GM19239 (cell line): ENCODE data around the gene NEMP1.

Experiments
- DNase-seq: peaks from one replicate; pipeline ENCODE4 v3.0.0; 2011; ENCODE audit warnings: low spot score; ENCODE audit not compliant: insufficient read length
- FAIRE-seq: peaks from 2 replicates; lab custom pipeline; 2011; peaks lifted over from hg19 to GRCh38; lab: Jason Lieb, UNC

The NEMP1 gene

DNA sequence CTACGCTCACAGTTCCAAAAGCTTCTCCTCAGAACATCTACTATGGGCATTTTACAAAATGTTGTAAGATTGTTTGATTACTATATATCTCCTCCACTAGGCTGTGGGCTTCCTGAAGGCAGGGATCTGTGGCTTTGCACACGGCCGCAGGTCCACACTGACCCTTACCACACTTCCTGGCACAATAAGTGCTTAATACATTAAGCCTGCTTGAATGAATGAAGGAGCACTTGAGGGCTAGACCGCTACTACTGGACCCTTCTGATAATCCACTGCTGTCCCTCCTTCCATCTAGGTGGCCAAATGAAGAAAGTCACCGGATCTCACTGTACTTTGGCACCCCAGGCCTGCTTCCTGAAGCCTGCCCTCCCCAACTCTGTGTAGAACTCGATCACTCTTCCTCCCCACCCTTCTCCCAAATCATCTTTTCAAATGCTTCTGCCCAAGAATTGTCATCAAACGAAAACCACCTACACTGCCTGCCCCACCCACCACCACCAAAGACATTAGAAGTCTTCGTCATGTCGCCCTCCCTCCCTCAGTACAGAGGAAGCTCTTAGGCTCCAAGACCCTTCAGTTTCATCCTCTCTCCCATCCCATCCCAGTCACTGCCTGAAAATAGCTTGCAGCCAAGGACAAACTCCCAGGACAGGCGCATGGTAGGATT, 71.6 kb downstream of the NEMP1 start:
- no peak for FAIRE-seq
- DNase-seq: no peak

DNA sequence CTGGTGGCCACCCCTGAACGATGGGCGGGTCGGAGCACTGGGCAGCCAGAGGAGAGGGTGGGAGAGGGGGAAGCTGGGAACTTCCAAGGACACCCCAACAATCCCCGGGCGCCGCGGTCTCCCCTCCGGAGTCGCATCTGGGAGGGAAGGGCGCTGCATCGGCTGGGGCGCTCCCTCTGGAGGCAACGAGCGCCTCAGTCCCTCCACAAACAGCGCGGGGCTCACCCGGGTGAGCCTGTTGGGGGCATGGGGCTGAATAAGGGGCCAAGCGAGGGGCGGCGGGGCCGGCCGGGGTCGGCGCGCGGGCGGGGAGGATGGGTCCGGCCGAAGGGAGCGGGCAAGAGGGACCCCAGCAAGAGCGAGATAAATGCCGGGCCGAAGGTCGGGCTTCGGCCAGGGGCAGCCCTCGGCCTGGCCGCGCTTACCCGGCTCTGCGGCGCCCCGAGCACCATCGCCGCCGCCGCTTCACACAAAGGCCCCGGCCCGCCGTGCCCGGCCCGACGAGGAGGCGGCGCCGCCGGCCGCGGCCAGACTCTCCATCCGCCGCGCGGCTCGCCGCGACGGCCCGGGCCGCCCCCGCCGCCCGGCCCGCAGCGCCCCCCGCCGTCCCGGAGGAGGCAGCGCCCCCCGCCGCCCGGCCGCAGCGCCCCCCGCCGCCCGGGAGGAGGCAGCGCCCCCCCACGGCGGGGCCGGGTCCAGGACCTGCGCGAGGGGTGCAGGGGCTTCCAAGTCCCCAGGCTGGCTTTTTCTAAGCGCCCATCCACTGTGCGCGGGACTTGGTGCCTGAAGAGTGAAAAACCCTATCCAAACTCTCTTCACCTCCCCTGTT, 72.4 kb downstream of the NEMP1 start, which contains the start of gene ZBTB39:
ZBTB39 (minus strand) TSS at position 567 of the 829 bp plus-strand sequence. CDS start 1,629 bp downstream, outside the sequence.
- no peak for FAIRE-seq
- DNase-seq: peak; percentile 83
